IPS DF 4.7 (cell line): ENCODE data around the gene STAG3.
"Not testable (repeated sequence)": the region's sequence is repeated elsewhere in the genome, so short reads cannot be mapped to it uniquely, and the experiment has no call there.

Experiments
- DNase-seq: peaks from one replicate; pipeline ENCODE4 v3.0.0-alpha.2; 2013; ENCODE audit warnings: low spot score; ENCODE audit errors: extremely low read depth

The STAG3 gene

DNA sequence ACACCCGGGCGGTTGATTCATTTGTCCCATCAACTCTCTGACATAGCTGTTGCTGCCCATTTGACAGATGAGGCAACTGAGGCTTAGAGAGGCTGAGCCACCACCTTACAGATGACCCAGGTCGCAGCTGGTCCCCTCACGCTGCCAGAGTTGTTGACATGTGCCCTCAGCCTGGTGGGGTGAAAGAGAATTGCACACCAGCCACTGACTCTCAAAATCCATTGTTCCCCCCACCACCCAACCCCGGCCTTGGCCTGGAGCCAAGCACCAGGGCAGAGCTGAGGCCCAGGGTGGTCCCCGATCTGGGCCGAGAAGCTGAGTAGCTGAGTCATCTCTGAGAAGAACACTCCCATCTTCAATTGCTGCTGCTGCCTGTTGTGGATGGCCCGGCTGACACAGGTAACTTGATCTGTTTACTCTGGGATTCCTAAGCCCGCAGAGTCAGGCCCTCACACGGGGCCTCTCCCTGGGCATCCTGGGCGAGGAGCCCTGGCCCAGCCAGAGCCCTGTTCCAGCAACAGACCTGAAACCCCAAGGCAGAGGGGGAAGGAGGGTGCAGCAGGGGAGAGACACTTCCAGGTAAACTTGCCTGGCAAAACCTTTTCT is 69.5 kb downstream of the STAG3 start:
- peak; percentile 49 for DNase-seq

DNA sequence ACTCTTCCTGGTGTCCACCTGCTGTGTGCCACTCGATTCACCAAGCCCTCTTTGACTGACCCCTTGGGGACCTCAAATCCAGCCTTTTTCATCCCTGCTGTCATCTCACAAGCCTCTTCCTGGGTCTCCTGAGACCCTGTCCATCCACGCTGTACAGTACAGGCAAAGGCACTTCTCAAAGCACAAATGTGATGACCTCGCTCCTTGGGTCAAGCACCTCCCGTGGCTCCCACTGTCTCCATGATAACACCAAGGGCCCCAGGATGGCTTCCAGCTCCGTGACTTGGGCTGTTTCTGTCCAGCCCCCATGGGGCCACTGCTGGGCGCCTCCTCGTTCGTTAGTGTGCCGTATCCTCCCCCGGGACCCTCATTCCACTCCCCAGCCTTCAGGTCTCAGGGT is 70.8 kb downstream of the STAG3 start:
- no peak for DNase-seq

DNA sequence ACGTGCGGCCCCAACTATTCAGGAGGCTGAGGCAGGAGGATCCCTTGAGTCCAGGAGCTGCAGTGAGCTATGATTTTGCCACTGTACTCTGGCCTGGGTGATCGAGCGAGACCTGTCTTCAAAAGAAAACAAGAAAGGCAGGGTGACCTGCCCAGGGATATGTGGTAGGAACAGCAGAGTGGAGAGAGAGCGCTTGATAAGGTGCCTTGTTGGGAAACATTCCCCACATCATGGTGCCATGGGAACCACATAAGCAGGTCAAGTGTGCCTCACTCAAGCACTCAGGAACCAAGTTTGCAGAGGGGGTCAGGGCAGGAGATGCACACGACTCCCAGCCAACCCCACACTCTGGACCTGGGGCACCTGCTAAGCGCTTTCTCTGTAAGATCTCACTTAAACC is 79.3 kb downstream of the STAG3 start:
- DNase-seq = no peak

DNA sequence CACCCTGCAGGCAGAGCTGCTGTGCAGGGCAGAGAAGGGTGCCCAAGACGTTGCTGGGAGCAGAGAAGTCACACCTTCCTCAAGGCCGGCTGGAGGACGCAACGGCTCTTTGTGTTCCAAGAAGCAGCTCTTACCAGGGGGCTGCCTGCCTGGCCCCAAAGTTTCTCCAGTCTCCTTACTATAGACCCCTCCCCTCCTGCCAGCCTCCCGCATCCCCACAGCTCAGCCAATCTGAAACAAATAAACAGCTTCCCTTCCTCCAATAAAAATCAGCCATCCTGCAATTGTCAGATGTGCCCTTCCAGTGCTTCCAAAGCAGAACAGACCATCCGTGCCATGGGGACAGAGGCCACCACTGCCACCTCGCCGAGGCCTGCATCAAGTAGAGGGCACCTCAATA is 82.3 kb downstream of the STAG3 start:
- DNase-seq = not testable (repeated sequence)

DNA sequence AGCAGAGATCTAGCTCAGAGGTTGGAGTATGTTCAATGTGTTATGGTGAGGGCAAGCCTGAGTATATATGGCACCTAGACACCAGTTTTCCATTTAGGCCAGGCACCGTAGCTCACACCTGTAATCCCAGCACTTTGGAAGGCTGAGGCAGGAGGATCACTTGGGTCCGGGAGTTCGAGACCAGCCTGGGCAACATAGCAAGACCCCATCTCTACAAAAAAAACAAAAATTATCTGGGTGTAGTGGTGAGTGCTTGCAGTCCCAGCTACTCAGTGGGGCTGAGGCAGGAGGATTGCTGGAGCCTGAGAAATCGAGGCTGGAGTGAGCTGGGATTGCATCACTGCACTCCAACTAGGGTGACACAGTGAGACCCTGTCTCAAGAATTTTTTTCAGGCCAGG is 85.2 kb downstream of the STAG3 start:
- not testable (repeated sequence) for DNase-seq
